ENCODE measurements around the gene ITPR1.

ITPR1 gene

DNA sequence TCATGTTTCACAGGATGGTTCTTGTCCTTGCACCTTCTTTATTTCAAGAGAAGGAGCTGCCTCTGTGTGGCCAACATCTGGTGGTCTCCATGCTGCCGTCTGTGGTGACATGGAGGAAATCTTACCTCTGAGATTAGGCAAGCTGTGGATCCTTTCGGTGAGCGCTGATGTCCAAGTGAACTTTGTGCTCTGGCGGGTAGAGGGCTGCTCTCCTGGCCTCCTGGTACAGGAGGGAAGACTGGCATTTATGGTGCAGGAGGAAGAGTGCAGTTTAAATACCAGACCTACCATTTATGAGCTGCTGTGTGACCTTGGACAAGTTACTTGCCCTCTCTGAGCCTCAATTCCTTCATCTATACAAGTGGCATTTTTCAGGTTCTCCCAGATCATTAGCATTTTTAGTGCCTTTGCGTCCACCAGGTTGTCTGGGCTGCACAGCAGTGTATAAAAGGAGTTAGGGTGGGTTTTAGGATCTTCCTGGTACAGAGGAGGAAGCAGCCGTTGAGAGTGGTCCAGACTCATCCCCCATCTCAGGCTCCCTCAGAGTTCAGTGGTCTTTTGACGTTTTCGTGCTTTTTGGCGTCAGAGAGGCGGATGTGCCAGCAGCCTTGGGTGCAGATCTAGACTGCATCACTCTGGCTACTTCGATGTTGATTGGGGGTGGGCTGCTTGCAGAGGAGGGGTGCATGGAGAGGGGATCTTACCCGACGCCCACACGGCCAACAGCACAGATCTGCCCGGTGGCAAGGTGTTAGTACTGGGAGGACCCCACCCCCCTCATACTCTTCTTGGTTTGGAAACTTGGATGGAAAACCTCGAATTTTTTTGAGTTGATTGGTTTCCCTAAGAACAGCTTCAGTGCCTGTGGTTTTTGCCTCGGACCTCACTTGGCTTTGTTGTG, 162.2 kb downstream of the ITPR1 start:
- no peak for DNase-seq

DNA sequence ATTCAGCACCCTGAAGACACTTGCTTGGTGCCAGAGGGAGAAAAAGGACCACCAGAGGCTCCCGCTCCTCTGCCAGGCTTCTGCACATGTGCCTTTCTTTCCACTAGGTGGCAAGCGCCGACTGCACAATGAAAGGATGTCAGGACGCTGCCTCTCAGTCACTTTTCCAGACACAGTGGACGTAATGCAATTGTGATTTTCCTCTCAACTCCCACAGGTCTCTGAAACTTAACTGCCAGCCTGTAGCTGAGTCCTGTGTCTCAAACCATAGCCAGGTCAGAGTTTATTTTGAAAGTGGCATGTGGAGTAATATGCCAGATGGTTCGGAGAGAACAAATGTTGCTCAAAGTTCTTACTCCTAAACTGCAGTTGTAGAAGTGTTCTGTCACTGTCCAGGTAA, 162.9 kb downstream of the ITPR1 start:
- peak; percentile 28 for DNase-seq

DNA sequence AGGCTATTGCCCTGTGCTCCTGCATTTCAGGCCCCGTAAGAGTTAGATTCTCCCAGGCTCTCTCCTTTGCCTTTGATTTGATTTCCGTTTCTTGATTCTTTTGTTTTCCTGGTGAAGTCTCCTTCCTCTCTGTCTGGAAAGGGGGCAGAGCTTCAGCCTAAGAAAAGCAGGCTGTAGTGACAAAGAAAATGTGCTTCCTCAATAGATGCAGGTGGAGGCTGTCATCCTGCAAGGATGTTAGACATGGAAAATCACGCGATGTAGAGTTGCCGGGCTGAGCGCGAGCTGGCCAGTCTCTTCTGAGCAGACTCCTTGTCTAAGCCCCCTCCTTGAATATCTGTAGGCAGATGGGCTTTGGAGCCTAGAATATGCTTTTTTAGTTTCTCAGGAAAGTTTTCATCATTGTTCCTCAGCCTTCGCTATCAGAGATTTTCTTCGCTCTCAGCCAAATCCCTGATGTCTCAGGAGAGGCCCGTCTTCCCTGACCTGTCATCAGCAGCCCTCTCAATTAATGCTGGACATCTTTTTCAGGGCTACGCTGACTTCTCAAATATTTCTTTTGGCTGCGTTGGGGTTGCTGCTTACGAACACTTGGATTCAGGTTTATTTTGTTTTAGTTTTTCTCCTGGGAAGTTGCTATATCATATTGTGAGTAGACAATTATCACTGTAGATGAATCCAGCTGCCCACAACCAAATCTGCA, 163.6 kb downstream of the ITPR1 start:
- DNase-seq: no peak

DNA sequence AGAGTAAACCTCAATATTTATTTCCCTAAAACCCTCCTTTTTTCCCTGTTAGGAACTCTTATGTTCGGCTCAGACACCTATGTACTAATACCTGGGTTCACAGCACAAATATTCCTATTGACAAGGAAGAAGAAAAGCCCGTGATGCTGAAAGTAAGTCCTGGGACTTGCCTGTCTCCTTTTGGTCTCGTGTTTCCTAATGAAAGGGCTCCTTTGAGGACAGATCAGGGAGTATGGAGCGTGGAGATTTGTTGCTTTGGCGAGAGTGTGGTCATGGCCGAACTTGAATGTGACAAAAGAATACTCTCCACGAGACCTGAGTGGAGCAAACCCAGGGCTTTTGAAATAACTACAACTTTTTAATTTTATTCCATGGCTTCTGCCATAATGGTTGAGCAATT, 167.8 kb downstream of the ITPR1 start:
- no peak for DNase-seq

DNA sequence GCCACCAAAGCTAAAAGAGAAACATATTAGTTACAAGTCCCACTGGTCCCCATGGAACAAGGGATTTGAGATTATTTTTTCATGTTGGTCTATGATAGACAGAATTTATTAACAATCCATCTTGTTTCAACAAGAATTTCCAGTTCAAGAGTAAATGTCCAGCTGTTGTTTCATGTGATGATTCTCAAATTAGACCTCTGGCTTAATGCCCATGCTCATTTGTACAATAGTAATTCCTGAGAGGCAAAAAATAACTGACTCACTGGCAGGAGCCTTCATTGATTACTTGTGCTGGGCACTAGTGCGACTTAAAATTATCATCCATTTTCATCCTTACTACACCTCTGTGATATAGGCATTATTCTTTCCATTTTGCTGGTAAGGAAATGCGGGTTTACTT, 171.3 kb downstream of the ITPR1 start:
- no peak for DNase-seq

DNA sequence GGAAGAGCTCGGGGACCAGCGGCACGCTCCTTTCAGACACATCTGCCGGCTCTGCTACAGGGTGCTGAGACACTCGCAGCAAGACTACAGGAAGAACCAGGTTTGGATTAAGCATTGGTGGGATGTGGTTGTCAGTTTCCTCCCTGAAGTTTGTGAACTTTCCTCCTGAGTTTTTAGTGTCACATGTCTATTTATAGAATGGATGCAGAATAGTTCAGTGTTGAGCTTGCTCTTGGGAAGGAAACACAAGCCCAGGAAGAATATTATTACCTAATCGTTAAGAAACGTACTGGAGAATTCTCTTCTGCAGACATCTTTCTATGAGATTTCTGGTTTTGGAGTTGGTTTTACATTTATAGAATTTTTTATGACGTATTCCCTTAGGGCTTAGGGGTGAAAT, 172.0 kb downstream of the ITPR1 start:
- DNase-seq: no peak

DNA sequence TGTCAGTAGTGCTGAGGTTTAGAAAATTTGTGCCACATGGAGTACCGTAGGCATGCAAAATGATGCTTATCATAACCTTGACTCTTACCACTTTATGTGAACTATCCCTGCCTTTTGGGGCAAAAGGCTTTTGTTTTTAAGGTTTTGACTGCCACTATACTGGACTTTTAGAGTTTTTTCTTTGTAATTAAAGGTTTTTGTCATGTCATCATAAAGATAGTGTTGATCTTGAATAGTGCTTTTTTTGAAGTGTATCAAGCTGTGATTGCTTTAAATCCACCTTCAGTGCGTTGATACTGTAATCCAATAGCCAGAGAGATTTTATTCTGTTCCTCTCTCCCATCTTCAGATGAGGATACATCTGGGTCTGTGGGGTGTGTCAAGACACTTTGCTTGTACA, 172.9 kb downstream of the ITPR1 start:
- no peak for DNase-seq

DNA sequence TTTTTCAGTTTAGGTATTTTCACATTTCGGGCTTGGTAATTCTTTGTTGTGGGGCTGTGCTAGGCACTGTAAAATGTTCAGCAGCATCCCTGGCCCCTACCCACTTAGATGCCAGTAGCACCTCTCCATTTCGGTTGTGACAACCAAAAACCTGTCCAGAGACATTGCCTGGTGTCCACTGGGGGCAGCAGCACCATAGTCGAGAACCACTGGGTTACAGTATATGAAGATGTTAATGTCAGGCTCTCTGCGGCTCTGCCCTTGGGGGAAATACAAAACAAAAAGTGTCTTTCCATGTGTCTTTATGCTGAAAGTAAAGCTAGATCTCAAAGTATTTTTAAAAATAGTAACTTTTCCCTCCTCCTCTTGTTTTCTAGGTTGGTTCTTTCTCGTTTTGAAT, 177.2 kb downstream of the ITPR1 start:
- no peak for DNase-seq

DNA sequence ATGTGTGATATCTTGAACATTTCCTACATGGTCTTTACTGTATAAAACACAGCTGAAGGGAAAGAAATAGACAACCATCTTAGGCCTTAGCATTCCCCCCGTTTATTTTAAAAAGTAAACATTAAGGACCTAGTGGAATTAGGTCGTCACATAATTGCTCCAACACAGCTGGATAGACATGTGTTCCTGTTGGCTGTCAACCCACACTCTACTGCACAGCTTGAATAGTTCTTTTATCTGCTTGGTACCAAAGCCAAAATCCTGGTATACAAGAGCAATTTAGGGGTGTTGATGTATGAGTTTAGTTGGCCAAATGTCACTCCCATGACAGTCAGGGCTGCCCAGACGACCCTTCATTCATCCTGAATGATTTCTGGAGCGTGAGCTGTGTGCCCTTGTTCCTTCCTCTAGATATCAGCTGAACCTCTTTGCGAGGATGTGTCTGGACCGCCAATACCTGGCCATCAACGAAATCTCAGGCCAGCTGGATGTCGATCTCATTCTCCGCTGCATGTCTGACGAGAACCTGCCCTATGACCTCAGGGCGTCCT, 179.7 kb downstream of the ITPR1 start:
- no peak for DNase-seq

DNA sequence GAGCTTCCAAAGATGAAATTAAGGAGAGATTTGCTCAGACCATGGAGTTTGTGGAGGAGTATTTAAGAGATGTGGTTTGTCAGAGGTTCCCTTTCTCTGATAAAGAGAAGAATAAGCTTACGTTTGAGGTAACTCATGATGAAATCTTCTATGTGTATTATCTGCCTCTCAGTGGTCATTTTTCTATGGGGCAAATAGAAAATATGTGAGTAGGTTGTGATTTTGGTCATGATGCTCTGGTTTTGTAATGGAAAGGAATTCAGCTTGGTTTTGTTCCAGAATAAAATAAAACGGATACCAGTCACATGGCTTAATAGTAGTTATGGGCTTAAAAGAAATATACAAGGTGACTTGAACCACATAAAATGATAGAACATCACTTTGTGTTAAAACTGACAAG, 181.1 kb downstream of the ITPR1 start:
- DNase-seq: no peak

DNA sequence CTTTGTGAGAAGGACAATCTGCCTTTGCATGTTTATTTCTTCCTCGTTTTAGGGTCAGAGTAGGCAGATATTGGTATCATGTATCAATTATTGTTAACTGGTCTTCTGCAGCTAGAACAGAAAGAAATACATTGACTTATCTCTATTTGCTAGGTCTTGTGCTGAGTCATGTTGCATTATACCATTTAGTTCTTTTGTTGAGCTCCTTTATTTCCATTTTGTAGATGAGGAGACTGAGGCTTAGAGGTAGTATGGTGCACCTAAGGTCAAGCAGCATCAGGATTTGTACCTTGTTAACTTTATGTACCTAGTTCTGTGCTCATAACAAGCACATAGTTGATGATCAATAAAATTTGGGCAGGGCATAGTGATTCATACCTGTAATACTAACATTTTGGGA, 182.6 kb downstream of the ITPR1 start:
- DNase-seq: no peak

DNA sequence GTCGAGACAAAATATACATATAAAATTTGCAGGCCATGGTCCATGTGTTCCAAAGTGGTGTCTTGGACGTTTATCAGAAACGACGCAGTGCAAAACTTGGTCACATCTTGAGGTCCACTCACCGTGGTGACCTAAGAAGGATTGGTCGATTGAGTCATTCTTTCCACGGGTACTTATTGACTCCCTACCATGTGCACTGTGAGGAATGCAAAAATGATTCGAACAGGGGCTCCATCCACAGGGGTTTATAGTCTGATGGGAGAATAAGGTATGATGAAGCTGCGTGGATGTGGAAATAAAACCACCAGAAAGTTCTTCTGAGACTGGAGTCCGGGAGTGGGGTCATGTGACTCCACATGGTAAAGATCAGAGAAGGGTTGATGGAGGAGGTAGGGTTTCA, 185.2 kb downstream of the ITPR1 start:
- no peak for DNase-seq

DNA sequence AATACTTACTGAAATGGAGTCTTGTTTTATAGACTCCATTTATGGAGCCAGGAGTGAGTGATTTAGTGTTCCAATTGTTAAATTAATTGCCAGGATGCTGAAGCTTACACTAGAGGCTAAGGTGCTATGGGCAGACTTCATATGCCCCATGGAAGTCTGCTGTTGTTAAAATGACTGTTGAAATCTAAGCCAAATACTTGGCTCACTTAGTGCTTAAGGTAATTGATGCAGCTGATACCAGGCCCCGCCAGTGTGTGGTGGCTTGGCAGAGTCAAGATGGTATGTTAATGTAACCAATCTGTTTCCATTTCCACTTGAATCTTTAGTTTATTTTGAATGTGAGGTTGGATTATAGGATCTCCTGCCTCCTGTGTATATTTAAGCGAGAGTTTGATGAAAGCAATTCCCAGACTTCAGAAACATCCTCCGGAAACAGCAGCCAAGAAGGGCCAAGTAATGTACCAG, 187.1 kb downstream of the ITPR1 start:
- no peak for DNase-seq

DNA sequence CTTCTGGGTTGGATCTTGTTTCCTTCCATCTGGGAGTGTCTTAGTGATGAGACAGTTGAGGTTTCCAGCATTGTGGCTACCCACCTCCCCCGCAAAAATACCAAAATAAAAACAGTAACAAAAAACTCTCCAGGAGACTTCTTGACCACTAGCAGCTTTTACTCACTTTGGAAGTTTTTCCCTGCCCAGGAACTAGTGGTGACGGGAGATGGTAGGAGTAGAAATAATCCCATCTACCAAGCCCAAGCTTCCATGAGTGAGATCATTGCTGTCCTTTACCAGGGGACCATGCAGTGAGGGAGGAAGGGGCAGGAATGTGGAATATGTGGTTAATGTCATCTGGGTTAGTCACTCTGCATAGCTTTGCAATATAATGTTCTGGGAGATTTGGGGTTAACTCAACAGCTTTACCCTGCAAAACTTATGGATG, 187.7 kb downstream of the ITPR1 start:
- DNase-seq: no peak

DNA sequence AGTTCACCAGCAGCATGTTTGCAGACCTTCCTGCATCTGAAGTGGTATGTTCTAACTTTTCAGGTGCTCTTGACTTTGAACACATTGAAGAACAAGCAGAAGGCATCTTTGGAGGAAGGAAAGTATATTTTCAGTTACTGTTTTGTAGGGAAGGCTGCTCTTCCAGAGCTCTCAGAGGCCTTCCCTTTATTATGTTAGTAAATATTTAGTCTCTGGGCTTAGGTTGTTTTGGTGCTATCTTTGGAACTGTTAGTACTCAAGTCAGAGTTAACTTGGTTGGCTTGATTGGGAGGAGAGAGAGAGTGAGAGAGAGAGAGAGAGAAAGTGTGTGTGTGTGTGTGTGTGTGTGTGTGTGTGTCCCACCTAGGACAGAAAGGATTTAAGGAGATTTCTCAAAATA, 188.2 kb downstream of the ITPR1 start:
- no peak for DNase-seq

DNA sequence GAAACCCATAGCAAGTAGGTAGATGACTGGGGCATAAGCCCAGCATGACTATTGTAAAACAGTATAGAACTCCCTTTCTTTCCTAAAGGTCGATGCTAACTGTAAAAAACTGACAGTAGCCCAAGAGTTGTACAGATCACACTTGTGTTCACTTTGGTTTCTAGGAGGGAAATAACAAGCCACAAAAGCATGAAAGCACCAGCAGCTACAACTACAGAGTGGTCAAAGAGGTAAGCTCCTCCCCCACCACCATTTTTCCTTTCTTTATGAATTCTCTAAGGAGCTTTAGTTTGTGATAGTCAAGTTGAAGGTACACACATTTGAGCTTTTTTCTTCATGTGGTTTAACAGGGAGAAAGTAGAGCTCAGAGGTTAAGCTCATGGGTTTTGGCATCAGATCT, 191.0 kb downstream of the ITPR1 start:
- DNase-seq: no peak

DNA sequence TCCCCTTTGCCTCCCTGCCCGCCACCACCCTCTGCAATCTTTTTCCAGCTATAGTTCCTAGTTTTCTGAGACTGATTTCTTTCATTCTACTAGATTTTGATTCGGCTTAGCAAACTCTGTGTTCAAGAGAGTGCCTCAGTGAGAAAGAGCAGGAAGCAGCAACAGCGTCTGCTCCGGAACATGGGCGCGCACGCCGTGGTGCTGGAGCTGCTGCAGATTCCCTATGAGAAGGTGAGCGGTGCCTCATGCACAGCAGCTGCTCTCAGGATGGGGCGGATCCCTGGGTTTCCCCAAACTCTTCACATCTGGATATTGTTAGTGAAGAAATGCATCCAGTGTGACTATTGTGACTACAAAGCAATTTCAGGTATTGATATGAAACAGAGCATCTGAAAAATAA, 191.8 kb downstream of the ITPR1 start:
- DNase-seq: no peak

DNA sequence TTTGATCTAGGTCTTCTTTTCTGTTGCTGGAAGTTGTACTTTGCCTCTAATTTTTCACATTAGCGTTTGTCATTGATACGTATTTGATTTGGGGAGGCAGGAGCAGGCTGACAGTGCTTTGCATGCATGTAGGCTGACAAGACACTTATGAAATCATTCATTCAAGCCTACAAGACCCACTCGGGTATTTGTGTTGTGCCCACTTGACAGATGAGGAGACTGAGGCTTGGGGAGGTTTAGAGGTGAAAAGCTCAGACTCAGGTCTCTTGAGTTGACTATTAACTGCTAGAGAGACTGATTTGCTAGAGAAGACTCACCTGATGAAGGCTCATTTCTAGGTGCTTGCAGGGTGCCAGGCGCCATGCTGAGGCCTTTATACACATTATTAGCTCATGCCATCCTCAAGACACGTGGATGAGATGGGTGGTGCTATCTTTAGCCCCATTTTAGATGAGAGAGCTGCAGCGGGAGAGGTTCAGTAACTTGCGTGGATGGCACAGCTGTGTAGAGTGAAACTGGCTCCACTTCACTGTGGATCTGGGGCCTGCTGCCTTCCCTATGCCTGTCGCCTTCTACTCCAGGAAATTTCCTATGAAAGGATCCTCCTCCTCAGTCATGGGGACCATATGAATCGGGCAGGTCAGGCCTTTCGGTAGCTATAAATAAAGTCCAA, 192.7 kb downstream of the ITPR1 start:
- no peak for DNase-seq

DNA sequence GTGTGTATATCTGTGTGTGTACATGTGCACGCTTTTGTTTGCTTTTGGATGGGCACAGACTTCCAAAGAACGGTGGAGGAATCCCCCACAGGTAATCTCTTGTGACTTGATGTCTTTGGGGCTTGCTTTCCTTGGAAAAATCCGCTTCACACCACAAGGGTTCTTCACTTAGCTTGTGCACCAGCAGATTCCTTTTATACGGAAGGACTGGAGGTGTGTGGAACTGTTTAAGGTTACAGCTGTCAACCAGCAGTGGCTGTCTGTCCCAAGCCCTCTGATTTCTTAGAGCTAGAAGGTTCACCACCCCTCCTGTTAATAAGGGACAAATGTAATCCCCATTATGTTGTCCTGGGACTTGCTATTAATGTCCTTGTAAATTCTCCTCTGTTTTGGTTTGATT, 193.5 kb downstream of the ITPR1 start:
- no peak for DNase-seq

DNA sequence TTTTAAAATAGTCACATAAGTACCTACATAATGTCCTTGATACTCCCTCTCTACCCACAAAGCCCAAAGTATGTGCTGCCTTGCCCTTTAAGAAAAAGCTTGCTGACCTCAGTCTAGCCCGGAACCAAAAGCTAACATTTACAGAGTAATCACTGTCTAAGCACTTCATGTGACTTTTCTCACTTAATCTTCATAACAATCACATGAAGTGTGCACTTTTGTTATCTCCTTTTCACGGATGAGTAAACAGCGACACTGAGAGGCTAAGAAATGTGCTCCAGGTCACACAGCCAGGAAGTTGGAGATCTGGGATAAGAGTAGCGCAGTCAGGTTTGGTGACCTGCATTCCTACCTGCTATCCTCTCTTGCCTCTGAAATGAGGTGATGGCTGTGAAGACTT, 194.0 kb downstream of the ITPR1 start:
- DNase-seq: no peak

DNA sequence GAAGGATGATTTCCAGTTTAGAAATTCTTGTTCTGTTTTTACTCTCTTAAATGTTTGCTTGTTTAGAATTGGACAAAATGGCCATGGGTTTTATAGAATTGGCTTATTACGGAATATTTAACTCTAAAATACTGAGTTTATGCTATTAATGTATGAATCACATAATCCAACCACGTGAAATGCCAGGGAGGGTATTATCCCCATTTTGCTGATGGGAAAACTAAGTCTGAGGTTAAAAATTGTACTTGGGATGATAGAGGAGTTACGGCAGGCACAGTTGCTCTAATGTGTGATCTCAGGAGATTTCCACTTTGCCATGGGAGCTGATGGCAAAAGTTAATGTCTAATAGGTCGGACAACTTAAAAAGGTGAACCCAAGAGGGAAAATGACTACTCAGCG, 194.4 kb downstream of the ITPR1 start:
- no peak for DNase-seq

DNA sequence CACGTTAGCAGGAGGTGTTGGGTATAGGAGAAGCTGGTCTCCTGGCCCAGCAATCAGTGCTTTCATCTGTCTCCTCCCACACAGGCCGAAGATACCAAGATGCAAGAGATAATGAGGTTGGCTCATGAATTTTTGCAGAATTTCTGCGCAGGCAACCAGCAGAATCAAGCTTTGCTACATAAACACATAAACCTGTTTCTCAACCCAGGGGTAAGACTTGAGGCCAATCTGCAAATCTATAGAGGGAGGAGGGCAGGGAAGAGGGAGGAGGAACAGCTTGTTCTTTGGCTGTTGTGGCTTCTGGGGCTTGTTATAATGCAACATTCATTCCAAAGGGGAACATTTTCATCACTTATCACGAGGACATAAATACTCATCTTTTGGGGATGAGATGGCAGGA, 195.3 kb downstream of the ITPR1 start:
- DNase-seq: no peak

DNA sequence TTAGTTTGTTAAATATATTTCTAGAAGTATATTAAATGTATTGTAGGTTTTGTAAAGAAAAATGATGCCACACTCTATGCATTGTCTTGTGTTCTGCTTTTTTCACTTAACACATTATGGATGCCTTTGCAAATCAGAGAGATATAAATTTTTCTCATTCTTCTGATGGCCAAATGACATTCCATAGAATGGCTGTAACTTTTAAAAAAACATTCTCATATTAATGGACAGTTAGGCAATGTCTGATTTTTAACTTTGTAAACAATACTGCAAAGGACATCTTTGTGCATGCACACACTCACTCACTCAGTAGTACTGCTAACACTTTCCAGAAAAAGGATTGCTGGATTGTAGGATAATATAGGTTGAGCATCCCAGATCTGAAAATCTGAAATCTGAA, 195.9 kb downstream of the ITPR1 start:
- no peak for DNase-seq

DNA sequence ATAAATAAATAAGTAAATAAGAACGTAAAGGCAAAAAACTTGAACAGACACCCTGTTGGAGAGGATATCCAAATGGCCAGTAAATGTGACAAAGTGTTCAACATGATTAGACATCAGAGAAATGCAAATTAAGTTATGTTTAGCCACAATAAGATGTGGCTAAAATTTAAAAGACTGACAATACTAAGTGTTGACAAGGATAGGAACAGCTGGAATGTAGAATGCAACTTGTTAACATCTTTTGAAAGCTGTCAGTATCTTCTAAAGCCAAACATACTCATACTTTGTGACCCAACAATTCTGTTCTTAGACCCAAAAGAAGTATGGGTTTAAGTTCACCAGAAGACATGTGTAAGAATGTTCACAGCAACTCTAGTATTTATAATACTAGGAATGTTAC, 197.1 kb downstream of the ITPR1 start:
- DNase-seq: no peak

All from NCI-H2171 treated with DMSO at 0.1 percent for 48 hours (cell line).